AG04449 (cell line): Measurements from ENCODE around the gene DLGAP3.

ENCODE experiments used
- CTCF ChIA-PET: fragments of 350-600 bp; formaldehyde crosslinking; extraction: SDS; loops from one replicate; lab custom pipeline; 2021; ENCODE audit warnings: antibody characterized with exemption; lab: Yijun Ruan, JAX
- POLR2A ChIA-PET: fragments of 400-600, 350-600 bp; formaldehyde crosslinking; extraction: SDS; loops from one replicate; lab custom pipeline; 2020; ENCODE audit warnings: antibody characterized with exemption, inconsistent platforms; lab: Yijun Ruan, JAX
- DNase-seq: peaks from one replicate; pipeline ENCODE4 v3.0.0-alpha.2; 2010; ENCODE audit warnings: low read depth, low spot score
- H3K4me3 ChIP-seq: 2 replicates; pipeline ENCODE4 v1.5.1; 2011; ENCODE audit warnings: low read depth, mild to moderate bottlenecking, control low read depth, low read length
- TF ChIP-seq, protein P1 (sequence below): IDR thresholded peaks from one replicate; pipeline ENCODE4 v1.5.1; 2011; ENCODE audit warnings: mild to moderate bottlenecking, moderate library complexity, low read length, control low read depth, inconsistent platforms; ENCODE audit not compliant: insufficient read depth; ENCODE audit errors: missing control alignments

The DLGAP3 gene

DNA sequence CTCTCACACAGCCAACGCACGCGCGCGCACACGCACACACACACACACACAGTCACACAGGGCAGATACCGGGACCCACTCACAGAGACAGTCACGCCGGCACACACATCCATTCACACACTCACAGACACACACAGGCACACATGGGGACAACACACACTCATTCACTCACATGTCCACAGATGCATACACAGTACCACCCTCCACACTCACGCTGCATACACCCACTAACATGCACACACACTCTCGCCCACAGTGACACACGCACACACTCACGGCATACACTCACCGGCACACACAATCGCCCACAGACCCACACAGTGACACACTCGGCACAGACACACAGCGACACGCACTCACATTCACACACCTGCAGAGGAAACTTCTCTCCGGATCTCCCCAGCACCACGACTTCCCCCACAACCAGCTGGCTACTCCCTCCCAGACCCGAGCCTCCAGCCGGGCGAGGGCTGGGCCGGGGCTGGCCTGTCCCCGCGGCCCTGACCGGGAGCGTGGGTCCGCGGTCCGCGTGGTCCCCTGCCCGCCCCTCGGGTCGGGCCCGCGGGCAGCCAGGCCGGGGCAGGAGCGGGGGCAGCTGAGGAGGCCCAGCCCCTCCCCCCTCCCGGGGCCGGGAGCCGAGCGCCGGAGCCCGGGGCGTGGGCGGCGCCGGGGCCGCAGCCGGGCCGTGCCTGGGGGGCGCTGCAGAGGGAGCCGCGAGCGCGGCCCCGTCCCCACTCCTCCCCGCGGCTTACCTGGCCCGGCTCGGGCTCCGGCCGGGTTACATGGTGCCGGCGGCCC, 552 bp downstream of the DLGAP3 start:
- H3K4me3 ChIP-seq = peak overlapping the region; percentile 2; the same call in 1 of the 2 replicates
- DNase-seq = no peak
- TF ChIP-seq, protein P1, sequence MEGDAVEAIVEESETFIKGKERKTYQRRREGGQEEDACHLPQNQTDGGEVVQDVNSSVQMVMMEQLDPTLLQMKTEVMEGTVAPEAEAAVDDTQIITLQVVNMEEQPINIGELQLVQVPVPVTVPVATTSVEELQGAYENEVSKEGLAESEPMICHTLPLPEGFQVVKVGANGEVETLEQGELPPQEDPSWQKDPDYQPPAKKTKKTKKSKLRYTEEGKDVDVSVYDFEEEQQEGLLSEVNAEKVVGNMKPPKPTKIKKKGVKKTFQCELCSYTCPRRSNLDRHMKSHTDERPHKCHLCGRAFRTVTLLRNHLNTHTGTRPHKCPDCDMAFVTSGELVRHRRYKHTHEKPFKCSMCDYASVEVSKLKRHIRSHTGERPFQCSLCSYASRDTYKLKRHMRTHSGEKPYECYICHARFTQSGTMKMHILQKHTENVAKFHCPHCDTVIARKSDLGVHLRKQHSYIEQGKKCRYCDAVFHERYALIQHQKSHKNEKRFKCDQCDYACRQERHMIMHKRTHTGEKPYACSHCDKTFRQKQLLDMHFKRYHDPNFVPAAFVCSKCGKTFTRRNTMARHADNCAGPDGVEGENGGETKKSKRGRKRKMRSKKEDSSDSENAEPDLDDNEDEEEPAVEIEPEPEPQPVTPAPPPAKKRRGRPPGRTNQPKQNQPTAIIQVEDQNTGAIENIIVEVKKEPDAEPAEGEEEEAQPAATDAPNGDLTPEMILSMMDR = no peak
- ChIA-PET CTCF (no interaction called here), POLR2A (no interaction called here)

GRCh38 chr1:34928066-34928696, 1.3 kb downstream of the DLGAP3 start:
- CTCF ChIA-PET = no interaction called here
- TF ChIP-seq, protein P1 = no peak
- H3K4me3 ChIP-seq = no peak overlapping the region
- DNase-seq = no peak
- POLR2A ChIA-PET = no interaction called here

DNA sequence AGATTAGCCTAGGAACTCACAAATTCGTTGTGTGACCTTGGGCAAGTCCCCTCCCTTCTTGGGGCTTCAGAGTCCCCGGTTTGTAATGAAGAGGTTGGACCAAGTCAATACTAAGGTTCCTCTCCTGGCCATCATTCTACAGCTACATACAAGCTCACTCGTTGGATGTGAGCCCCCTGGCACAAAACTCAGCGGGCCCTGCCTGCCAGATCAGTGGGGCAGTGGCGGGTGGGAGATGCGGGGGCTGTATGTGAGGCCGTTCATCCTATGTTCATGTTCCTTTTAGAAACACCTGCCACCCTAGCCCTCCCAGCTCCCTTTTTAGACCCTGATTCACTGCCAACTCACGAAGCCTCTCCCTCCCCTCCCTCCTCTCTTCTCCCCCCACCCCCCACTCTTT, 2.1 kb downstream of the DLGAP3 start:
- ChIA-PET CTCF (no interaction called here), POLR2A (no interaction called here)
- TF ChIP-seq, protein P1 = no peak
- DNase-seq = no peak
- H3K4me3 ChIP-seq = no peak overlapping the region

- TF ChIP-seq, protein P1 = no peak
- ChIA-PET CTCF (no interaction called here), POLR2A (no interaction called here)
- H3K4me3 ChIP-seq = no peak overlapping the region
- DNase-seq = no peak
Measured at GRCh38 chr1:34926894-34927293, 2.6 kb downstream of the DLGAP3 start.

DNA sequence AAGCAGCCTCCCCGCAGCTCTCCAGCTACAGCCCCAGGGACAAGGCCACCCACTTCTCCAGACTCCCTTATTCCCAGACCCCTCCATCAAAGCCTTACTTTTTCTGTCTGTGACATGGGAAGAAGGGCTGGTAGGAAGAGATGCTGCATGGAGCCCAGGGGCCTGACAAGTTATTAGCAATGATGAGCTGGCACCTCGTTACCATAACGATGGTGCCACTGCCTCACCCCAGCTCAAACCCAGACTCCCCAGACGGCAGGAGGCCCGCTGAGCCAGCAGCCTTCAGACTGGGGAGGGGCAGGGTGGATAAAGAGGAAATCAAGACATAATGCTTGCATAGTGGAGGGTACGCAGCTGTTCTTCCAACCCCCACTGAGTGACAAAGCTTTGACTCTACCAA, 3.3 kb downstream of the DLGAP3 start:
- ChIA-PET CTCF (no interaction called here), POLR2A (no interaction called here)
- TF ChIP-seq, protein P1 = no peak
- DNase-seq = no peak
- no peak overlapping the region for H3K4me3 ChIP-seq

- TF ChIP-seq, protein P1 = no peak
- H3K4me3 ChIP-seq = no peak overlapping the region
- CTCF ChIA-PET = no interaction called here
- POLR2A ChIA-PET = no interaction called here
- no peak for DNase-seq
Measured at GRCh38 chr1:34925730-34926129, 3.7 kb downstream of the DLGAP3 start.
